HG02981 (cell line): ENCODE data around the gene AVPR1A.

Source experiments
- ATAC-seq: cut with Tn5 transposase; IDR thresholded peaks from one replicate; pipeline ENCODE4 v1.9.1; 2021; ENCODE audit warnings: mild to moderate bottlenecking, moderate library complexity; ENCODE audit not compliant: unreplicated experiment

AVPR1A gene

GRCh38 chr12:63095369-63095980 lies 55.5 kb downstream of the AVPR1A start:
- ATAC-seq: no peak

- no peak for ATAC-seq
Observed at GRCh38 chr12:63093711-63094110, 57.3 kb downstream of the AVPR1A start.

- no peak for ATAC-seq
Observed at GRCh38 chr12:63093084-63093483, 57.9 kb downstream of the AVPR1A start.
